ENCODE measurements around the gene NCKAP5. TPM values are rescaled to one million over a fixed set of nuclear protein-coding genes. Genes with fewer than 3 reads are reported as not detected.
A peak's percentile ranks its signal among the peaks of the same experiment; 100 is the strongest.

Gene NCKAP5
- total RNA-seq, 1 donor from 2014 or later, result 0.46 TPM

- Mint-ChIP-seq H3K9me3 (ENCODE audit: unreplicated experiment) (peaks cover 3% of the 10 kb centered on the region), H3K4me3 (ENCODE audit: unreplicated experiment) (no peak overlapping the region), H3K36me3 (ENCODE audit: unreplicated experiment) (no peaks in the 10 kb centered on the region), H3K27me3 (ENCODE audit: unreplicated experiment) (no peaks in the 10 kb centered on the region), H3K27ac (ENCODE audit: unreplicated experiment) (no peak overlapping the region), H3K4me1 (ENCODE audit: unreplicated experiment) (no peaks in the 10 kb centered on the region)
- DNase-seq (ENCODE audit: extremely low spot score, unreplicated experiment), result no peak
- TF ChIP-seq CTCF (IDR thresholded peaks at IDR 0.05), result no peak
Observed at GRCh38 chr2:133306236-133306635, 262.0 kb downstream of the NCKAP5 start.

- TF ChIP-seq CTCF (IDR thresholded peaks at IDR 0.05), result no peak
- no peaks in the 10 kb centered on the region for H3K36me3 Mint-ChIP-seq (ENCODE audit: unreplicated experiment)
- H3K4me3 Mint-ChIP-seq (ENCODE audit: unreplicated experiment), result no peak overlapping the region
- no peak for DNase-seq (ENCODE audit: extremely low spot score, unreplicated experiment)
- H3K27ac Mint-ChIP-seq (ENCODE audit: unreplicated experiment), result no peak overlapping the region
- H3K4me1 Mint-ChIP-seq (ENCODE audit: unreplicated experiment), result no peaks in the 10 kb centered on the region
- no peaks in the 10 kb centered on the region for H3K27me3 Mint-ChIP-seq (ENCODE audit: unreplicated experiment)
- no peaks in the 10 kb centered on the region for H3K9me3 Mint-ChIP-seq (ENCODE audit: unreplicated experiment)
Observed at GRCh38 chr2:133304344-133304743, 263.9 kb downstream of the NCKAP5 start.

- no peak for DNase-seq (ENCODE audit: extremely low spot score, unreplicated experiment)
- Mint-ChIP-seq H3K4me1 (ENCODE audit: unreplicated experiment) (no peaks in the 10 kb centered on the region), H3K4me3 (ENCODE audit: unreplicated experiment) (no peak overlapping the region), H3K27ac (ENCODE audit: unreplicated experiment) (no peak overlapping the region), H3K9me3 (ENCODE audit: unreplicated experiment) (no peaks in the 10 kb centered on the region), H3K27me3 (ENCODE audit: unreplicated experiment) (no peaks in the 10 kb centered on the region), H3K36me3 (ENCODE audit: unreplicated experiment) (no peaks in the 10 kb centered on the region)
- TF ChIP-seq CTCF (IDR thresholded peaks at IDR 0.05), result no peak
Observed at GRCh38 chr2:133303150-133303549, 265.1 kb downstream of the NCKAP5 start.

GRCh38 chr2:133296401-133296800, 271.9 kb downstream of the NCKAP5 start:
- TF ChIP-seq CTCF (IDR thresholded peaks at IDR 0.05), result no peak
- Mint-ChIP-seq H3K27ac (ENCODE audit: unreplicated experiment) (no peak overlapping the region), H3K4me1 (ENCODE audit: unreplicated experiment) (peaks cover 11% of the 10 kb centered on the region), H3K36me3 (ENCODE audit: unreplicated experiment) (no peaks in the 10 kb centered on the region), H3K27me3 (ENCODE audit: unreplicated experiment) (no peaks in the 10 kb centered on the region), H3K9me3 (ENCODE audit: unreplicated experiment) (no peaks in the 10 kb centered on the region), H3K4me3 (ENCODE audit: unreplicated experiment) (no peak overlapping the region)
- no peak for DNase-seq (ENCODE audit: extremely low spot score, unreplicated experiment)

- DNase-seq (ENCODE audit: extremely low spot score, unreplicated experiment), result no peak
- Mint-ChIP-seq H3K27ac (ENCODE audit: unreplicated experiment) (peak overlapping the region; percentile 69), H3K4me3 (ENCODE audit: unreplicated experiment) (no peak overlapping the region), H3K9me3 (ENCODE audit: unreplicated experiment) (no peaks in the 10 kb centered on the region), H3K27me3 (ENCODE audit: unreplicated experiment) (no peaks in the 10 kb centered on the region), H3K4me1 (ENCODE audit: unreplicated experiment) (peaks cover 11% of the 10 kb centered on the region), H3K36me3 (ENCODE audit: unreplicated experiment) (no peaks in the 10 kb centered on the region)
- no peak for TF ChIP-seq CTCF (IDR thresholded peaks at IDR 0.05)
Observed at GRCh38 chr2:133293544-133294353, 274.5 kb downstream of the NCKAP5 start.

All from osteocyte (in vitro differentiated cells).